Spleen (tissue), 11 donors: ENCODE measurements around the gene NR3C1. TPM values are rescaled to one million over a fixed set of nuclear protein-coding genes. Genes with fewer than 3 reads are reported as not detected.

Source experiments
- DNase-seq: peaks from one replicate; pipeline ENCODE4 v3.0.0-alpha.2; 2020
- H3K27ac ChIP-seq, 8 donors: fragments of 200-600 bp; sonication (generic) in 7 of 8; 1 replicate in 4 of 8; 2 replicates in 4 of 8; pipeline versions ENCODE4 v1.5.0 to v1.8.0; 2016 to 2021; ENCODE audit warnings: inconsistent platforms in 4 of 8, mild to moderate bottlenecking in 4 of 8, moderate library complexity in 1 of 8
- H3K27me3 ChIP-seq, 7 donors: fragments of 200-600 bp; sonication (generic) in 6 of 7; replicated peaks in 1 of 7; 1 replicate in 4 of 7; 2 replicates in 3 of 7; pipeline versions ENCODE4 v1.5.0 to v1.8.0; 2016 to 2021; ENCODE audit warnings: inconsistent platforms in 3 of 7, mild to moderate bottlenecking in 1 of 7
- H3K36me3 ChIP-seq, 6 donors: fragments of 200-600 bp; sonication (generic) in 5 of 6; 1 replicate in 4 of 6; 2 replicates in 2 of 6; pipeline versions ENCODE4 v1.5.0 to v1.8.0; 2016 to 2021; ENCODE audit warnings: inconsistent platforms in 2 of 6
- H3K4me1 ChIP-seq, 6 donors: fragments of 200-600 bp; sonication (generic) in 5 of 6; 1 replicate in 3 of 6; 2 replicates in 3 of 6; pipeline versions ENCODE4 v1.5.0 to v1.8.0; 2016 to 2021; ENCODE audit warnings: inconsistent platforms in 3 of 6
- H3K4me3 ChIP-seq, 8 donors: fragments of 200-600 bp; sonication (generic) in 7 of 8; 1 replicate in 4 of 8; 2 replicates in 4 of 8; pipeline versions ENCODE4 v1.5.0 to v1.8.0; 2016 to 2021; ENCODE audit warnings: inconsistent platforms in 4 of 8, mild to moderate bottlenecking in 4 of 8, moderate library complexity in 2 of 8
- H3K9me3 ChIP-seq, 8 donors: fragments of 200-600 bp; sonication (generic) in 7 of 8; 1 replicate in 4 of 8; 2 replicates in 4 of 8; pipeline versions ENCODE4 v1.5.0 to v1.8.0; 2016 to 2021; ENCODE audit warnings: inconsistent platforms in 4 of 8
- POLR2A ChIP-seq, 3 donors: fragments of 450-650 bp; IDR thresholded peaks; one replicate each; pipeline ENCODE4 v1.5.1; 2017; ENCODE audit warnings: antibody characterized with exemption in 3 of 3, mild to moderate bottlenecking in 1 of 3
- POLR2AphosphoS5 ChIP-seq, 3 donors: sonication (generic); formaldehyde crosslinking; IDR thresholded peaks; one replicate each; pipeline ENCODE4 v1.5.1; 2017; ENCODE audit warnings: antibody characterized with exemption in 3 of 3
- WGBS, 5 donors: extraction: QIAGEN DNeasy Blood & Tissue Kit in 3 of 5; methylation state at CpG; one replicate each; pipeline versions ENCODE4 v1.1.5 to v1.1.7; 2013 to 2018; 5-methylcytosine and 5-hydroxymethylcytosine counted together
- intact Hi-C: fragments of 100-400 bp; cut with DNase I; formaldehyde crosslinking; loops from one replicate; pipeline ENCODE4 v1.15.0; 2023; ENCODE audit warnings: low total_unique reads
- polyA plus RNA-seq, 3 donors: library from polyadenylated mRNA; stranded (reverse); fragments of 200-250 nt; gene quantifications; one replicate each; pipeline ENCODE4 v1.2.1, GENCODE V29; 2013
- total RNA-seq, 7 donors: library from RNA; depleted of rRNA in 3 of 7; stranded (reverse); fragments of >200 nt in 3 of 7; fragmentation: NEBNext Ultra II Directional in 4 of 7; extraction: Animal tissue kit (Norgen Biotek cat#: 25700) in 4 of 7; gene quantifications; one replicate each; pipeline versions ENCODE4 v1.1.0 to v1.2.1, GENCODE V29; 2016 to 2021
- TF ChIP-seq, protein P1 (sequence below), 11 experiments: fragments of 200-600 bp in 7 of 11; fragments of 450-650 bp in 4 of 11; sonication (generic) in 4 of 11; IDR thresholded peaks in 8 of 11; conservative IDR thresholded peaks in 3 of 11; 1 replicate in 7 of 11; 2 replicates in 4 of 11; pipeline versions ENCODE4 v1.4.0 to v1.8.0; 2016 to 2021; ENCODE audit warnings: antibody characterized with exemption in 11 of 11, inconsistent platforms in 4 of 11, mild to moderate bottlenecking in 1 of 11
- donor health status: healthy with polysubstance abuse.
- donor health status: DM: no; HTN: no; CAD: no; lungs with moderate emphysema.
- donor health status: DM: no; HTN: no; CAD: no.
- donor health status: Bipolar disorder and iron deficiency.
- donor health status: healthy.
- donor health status: DM: no; HTN: no; CAD: no.
- donor health status: DM: yes; HTN: yes; CAD: no.

NR3C1 gene
- total and polyA plus RNA-seq, 10 donors: 18.2 to 97.8 (median 71.2) TPM

DNA sequence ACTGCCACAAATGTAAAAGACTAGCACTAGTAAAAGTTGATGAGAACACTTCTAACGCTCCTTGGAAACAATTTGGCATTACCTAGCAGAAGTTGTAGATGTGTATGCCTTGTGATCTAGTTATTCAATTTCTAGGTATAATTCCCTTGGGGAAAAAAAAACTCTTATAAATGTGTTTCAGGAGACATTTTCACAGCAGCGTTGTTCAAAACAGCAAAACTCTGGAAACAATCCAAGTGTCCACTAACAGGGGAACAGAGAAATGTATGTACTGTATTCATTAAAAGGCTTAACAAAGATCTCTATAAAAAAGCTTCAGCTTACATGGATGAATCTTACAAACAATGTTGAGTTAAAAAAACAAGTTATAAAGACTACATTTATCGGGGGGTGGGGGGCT is 30.4 kb downstream of the NR3C1 start:
- 86 to 93% (median 88%) methylated on average over 3 of the region's 3 CpGs for WGBS, 5 donors
- TF ChIP-seq, protein P1, sequence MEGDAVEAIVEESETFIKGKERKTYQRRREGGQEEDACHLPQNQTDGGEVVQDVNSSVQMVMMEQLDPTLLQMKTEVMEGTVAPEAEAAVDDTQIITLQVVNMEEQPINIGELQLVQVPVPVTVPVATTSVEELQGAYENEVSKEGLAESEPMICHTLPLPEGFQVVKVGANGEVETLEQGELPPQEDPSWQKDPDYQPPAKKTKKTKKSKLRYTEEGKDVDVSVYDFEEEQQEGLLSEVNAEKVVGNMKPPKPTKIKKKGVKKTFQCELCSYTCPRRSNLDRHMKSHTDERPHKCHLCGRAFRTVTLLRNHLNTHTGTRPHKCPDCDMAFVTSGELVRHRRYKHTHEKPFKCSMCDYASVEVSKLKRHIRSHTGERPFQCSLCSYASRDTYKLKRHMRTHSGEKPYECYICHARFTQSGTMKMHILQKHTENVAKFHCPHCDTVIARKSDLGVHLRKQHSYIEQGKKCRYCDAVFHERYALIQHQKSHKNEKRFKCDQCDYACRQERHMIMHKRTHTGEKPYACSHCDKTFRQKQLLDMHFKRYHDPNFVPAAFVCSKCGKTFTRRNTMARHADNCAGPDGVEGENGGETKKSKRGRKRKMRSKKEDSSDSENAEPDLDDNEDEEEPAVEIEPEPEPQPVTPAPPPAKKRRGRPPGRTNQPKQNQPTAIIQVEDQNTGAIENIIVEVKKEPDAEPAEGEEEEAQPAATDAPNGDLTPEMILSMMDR (IDR thresholded peaks at IDR 0.05 in 8 of 11, conservative IDR thresholded peaks at IDR 0.05 in 3 of 11): no peak
- TF ChIP-seq POLR2A (IDR thresholded peaks at IDR 0.05): no peak
- TF ChIP-seq POLR2AphosphoS5 (IDR thresholded peaks at IDR 0.05): no peak
- intact Hi-C loops: no loop called here

DNA sequence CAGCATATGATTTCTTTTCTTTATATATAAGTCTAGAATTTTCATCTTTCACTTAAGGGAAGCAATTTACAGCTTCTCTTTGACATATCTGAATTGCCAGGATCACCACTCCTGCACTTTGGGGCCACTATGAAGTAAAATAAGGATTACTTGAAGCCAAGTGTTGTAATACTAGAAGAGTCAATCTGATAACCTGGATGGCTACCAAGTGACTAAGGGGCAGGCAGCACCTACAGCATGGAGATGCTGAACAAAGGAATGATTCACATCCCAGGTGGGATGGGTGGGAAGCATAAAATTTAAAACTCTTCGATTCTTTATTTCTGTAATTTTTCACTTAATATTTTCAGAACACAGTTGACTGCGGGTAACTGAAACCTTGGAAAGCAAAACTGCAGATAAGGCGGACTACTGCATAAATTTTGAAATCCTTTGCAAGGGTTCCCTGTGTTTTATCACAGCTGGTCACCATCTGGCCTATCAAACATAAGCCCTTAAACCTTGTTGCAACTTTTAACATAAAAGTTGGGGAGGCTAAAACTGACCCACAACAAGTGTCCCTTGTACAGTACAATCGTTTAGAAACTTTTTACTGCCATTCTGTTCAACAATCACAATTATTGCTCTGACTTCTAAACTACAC is 31.2 kb downstream of the NR3C1 start:
- DNase-seq: no peak
- intact Hi-C loops: no loop called here
- no peak overlapping the region for H3K4me3 ChIP-seq
- peaks cover 0 to 69% (median 18%) of the 10 kb centered on the region in 6 donors for H3K4me1 ChIP-seq
- peaks cover 0 to 11% (median 0%) of the 10 kb centered on the region in 6 donors for H3K36me3 ChIP-seq
- no peaks in the 10 kb centered on the region for H3K27me3 ChIP-seq
- TF ChIP-seq POLR2A (IDR thresholded peaks at IDR 0.05) (no peak), POLR2AphosphoS5 (IDR thresholded peaks at IDR 0.05) (no peak)
- TF ChIP-seq, protein P1 (IDR thresholded peaks at IDR 0.05 in 8 of 11, conservative IDR thresholded peaks at IDR 0.05 in 3 of 11): no peak
- no peak overlapping the region for H3K27ac ChIP-seq
- H3K9me3 ChIP-seq: no peaks in the 10 kb centered on the region
- 88 to 95% (median 92%) methylated on average over 4 of the region's 4 CpGs for WGBS, 5 donors

More for the DNA sequence above, 30.4 kb downstream of the NR3C1 start:
- no peak overlapping the region for H3K4me3 ChIP-seq
- H3K27me3 ChIP-seq: no peaks in the 10 kb centered on the region
- DNase-seq: no peak
- no peak overlapping the region for H3K27ac ChIP-seq
- no peaks in the 10 kb centered on the region for H3K9me3 ChIP-seq
- H3K4me1 ChIP-seq: peaks cover 3 to 75% (median 22%) of the 10 kb centered on the region in 6 donors
- H3K36me3 ChIP-seq: peaks cover 0 to 11% (median 0%) of the 10 kb centered on the region in 6 donors

DNA sequence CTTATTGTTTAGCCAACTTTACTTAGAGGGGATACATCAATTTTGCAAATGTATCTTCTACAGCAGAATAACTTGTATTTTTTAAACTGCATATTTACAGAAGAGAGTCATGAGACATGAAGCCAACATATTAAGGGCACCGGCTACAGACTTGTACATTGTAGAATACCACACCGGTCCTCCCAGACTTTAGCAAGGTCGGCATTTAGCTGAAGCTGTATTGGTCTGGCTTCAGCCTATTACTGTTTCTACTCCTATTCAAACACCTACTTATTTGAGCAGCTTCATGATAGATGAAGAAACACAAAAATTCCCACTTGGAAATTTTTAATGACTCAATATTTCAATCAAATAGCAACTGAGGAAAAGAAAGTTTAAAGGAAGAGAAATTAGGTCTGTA is 33.0 kb downstream of the NR3C1 start:
- Histone ChIP-seq H3K27ac (no peak overlapping the region), H3K27me3 (no peaks in the 10 kb centered on the region), H3K4me3 (no peak overlapping the region), H3K4me1 (peaks cover 0 to 74% (median 19%) of the 10 kb centered on the region in 6 donors), H3K36me3 (peaks cover 0 to 11% (median 0%) of the 10 kb centered on the region in 6 donors), H3K9me3 (no peaks in the 10 kb centered on the region)
- intact Hi-C loops: no loop called here
- 91 to 99% (median 95%) methylated on average over 3 of the region's 3 CpGs for WGBS, 5 donors
- TF ChIP-seq, protein P1 (IDR thresholded peaks at IDR 0.05 in 8 of 11, conservative IDR thresholded peaks at IDR 0.05 in 3 of 11): no peak
- no peak for TF ChIP-seq POLR2AphosphoS5 (IDR thresholded peaks at IDR 0.05)
- no peak for TF ChIP-seq POLR2A (IDR thresholded peaks at IDR 0.05)
- no peak for DNase-seq

DNA sequence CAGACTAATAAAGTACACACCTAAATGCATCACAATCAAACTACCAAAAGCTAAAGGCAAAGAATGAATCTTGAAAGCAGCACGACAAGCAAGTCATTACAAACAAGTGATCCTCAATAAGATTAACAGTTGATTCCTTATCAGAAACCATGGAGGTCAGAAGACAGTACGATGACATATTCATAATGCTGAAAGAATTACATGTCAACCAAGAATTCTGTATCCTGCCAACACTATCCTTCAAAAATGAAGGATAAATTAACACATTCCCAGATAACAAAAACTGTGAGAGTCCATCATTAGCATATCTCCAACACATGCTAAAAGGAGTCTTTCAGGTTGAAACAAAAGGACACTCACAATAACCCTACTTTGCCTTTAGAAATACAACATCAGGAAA is 39.4 kb downstream of the NR3C1 start:
- 91 to 100% (median 93%) methylated on average over 2 of the region's 2 CpGs for WGBS, 5 donors
- peaks cover 0 to 10% (median 0%) of the 10 kb centered on the region in 6 donors for H3K36me3 ChIP-seq
- intact Hi-C loops: no loop called here
- no peak overlapping the region for H3K27ac ChIP-seq
- no peak overlapping the region for H3K4me3 ChIP-seq
- no peaks in the 10 kb centered on the region for H3K27me3 ChIP-seq
- peaks cover 15 to 83% (median 50%) of the 10 kb centered on the region in 6 donors for H3K4me1 ChIP-seq
- TF ChIP-seq, protein P1 (IDR thresholded peaks at IDR 0.05 in 8 of 11, conservative IDR thresholded peaks at IDR 0.05 in 3 of 11): no peak
- TF ChIP-seq POLR2AphosphoS5 (IDR thresholded peaks at IDR 0.05) (no peak), POLR2A (IDR thresholded peaks at IDR 0.05) (no peak)
- H3K9me3 ChIP-seq: peaks cover 0 to 19% (median 11%) of the 10 kb centered on the region in 8 donors
- no peak for DNase-seq
